IMR-90 (cell line): ENCODE measurements around the gene PPM1A. TPM values are rescaled to one million over a fixed set of nuclear protein-coding genes. Genes with fewer than 3 reads are reported as not detected.

ENCODE experiments used
- ATAC-seq: fragments of 200-7000 bp; cut with Tn5 transposase; 2 replicates; pipeline ENCODE4 v1.9.1; 2020; ENCODE audit warnings: low read depth, mild to moderate bottlenecking, moderate library complexity
- BruUV-seq: library from RNA; stranded (reverse); fragments of 400-500 nt; replicated peaks from 2 replicates; lab custom pipeline; 2021; lab: Mats Ljungman, UMichigan
- CTCF ChIA-PET: fragments of 300-600 bp; formaldehyde crosslinking; extraction: SDS; loops from one replicate; lab custom pipeline; 2021; ENCODE audit warnings: antibody characterized with exemption; lab: Yijun Ruan, JAX
- POLR2A ChIA-PET: fragments of 300-600 bp; sonication (Branson Sonifier 250); formaldehyde crosslinking; loops from one replicate; lab custom pipeline; 2022; ENCODE audit warnings: antibody characterized with exemption; ENCODE audit not compliant: unreplicated experiment; lab: Charles Lee
- DNase-seq: peaks from one replicate; pipeline ENCODE4 v3.0.0; 2013
- H2AFZ ChIP-seq: replicated peaks from 2 replicates; pipeline ENCODE3; 2013; ENCODE audit warnings: low read length, mild to moderate bottlenecking; ENCODE audit not compliant: poor library complexity
- H2AK5ac ChIP-seq: 2 replicates; pipeline ENCODE4 v1.6.1; 2013; ENCODE audit warnings: low read depth, low read length, inconsistent platforms
- H2AK9ac ChIP-seq: replicated peaks from 2 replicates; pipeline ENCODE3; 2013; ENCODE audit warnings: mild to moderate bottlenecking, low read depth, low read length, moderate library complexity; ENCODE audit not compliant: poor library complexity
- H2BK120ac ChIP-seq: 2 replicates; pipeline ENCODE4 v1.6.1; 2013; ENCODE audit warnings: low read depth, low read length, inconsistent platforms
- H2BK15ac ChIP-seq: 3 replicates; pipeline ENCODE4 v1.6.1; 2013; ENCODE audit warnings: low read depth, low read length, inconsistent platforms
- H2BK20ac ChIP-seq: 2 replicates; pipeline ENCODE4 v1.6.1; 2013; ENCODE audit warnings: low read depth, mild to moderate bottlenecking, inconsistent platforms, low read length, moderate library complexity
- H2BK5ac ChIP-seq: 2 replicates; pipeline ENCODE4 v1.6.1; 2013; ENCODE audit warnings: mild to moderate bottlenecking, low read depth, low read length, inconsistent platforms; ENCODE audit not compliant: poor library complexity, severe bottlenecking
- H3K14ac ChIP-seq: replicated peaks from 2 replicates; pipeline ENCODE4 v1.6.1; 2013; ENCODE audit warnings: low read depth, low read length, inconsistent platforms
- H3K18ac ChIP-seq: 2 replicates; pipeline ENCODE4 v1.6.1; 2013; ENCODE audit warnings: low read depth, low read length, control low read depth
- H3K23ac ChIP-seq: 2 replicates; pipeline ENCODE4 v1.6.1; 2013; ENCODE audit warnings: low read depth, low read length, inconsistent platforms
- H3K27ac ChIP-seq: 2 replicates; pipeline ENCODE4 v1.5.1; 2013; ENCODE audit warnings: mild to moderate bottlenecking, control low read depth, low read length; ENCODE audit not compliant: insufficient read depth
- H3K27me3 ChIP-seq: 2 replicates; pipeline ENCODE4 v1.6.1; 2013; ENCODE audit warnings: low read length; ENCODE audit not compliant: control insufficient read depth, insufficient read depth
- H3K36me3 ChIP-seq: 2 replicates; pipeline ENCODE4 v1.6.1; 2013; ENCODE audit warnings: low read length, mixed read lengths; ENCODE audit not compliant: control insufficient read depth, insufficient read depth
- H3K4ac ChIP-seq: 2 replicates; pipeline ENCODE4 v1.6.1; 2013; ENCODE audit warnings: low read depth, low read length, inconsistent platforms
- H3K4me1 ChIP-seq: 2 replicates; pipeline ENCODE4 v1.6.1; 2013; ENCODE audit warnings: low read length, mixed read lengths; ENCODE audit not compliant: control insufficient read depth, insufficient read depth
- H3K4me2 ChIP-seq: 2 replicates; pipeline ENCODE4 v1.6.1; 2013; ENCODE audit warnings: low read depth, mild to moderate bottlenecking, control low read depth, low read length, moderate library complexity
- H3K4me3 ChIP-seq: 2 replicates; pipeline ENCODE4 v1.5.1; 2013; ENCODE audit warnings: low read depth, mild to moderate bottlenecking, control low read depth, low read length, moderate library complexity; ENCODE audit not compliant: insufficient read depth
- H3K56ac ChIP-seq: 2 replicates; pipeline ENCODE4 v1.6.1; 2013; ENCODE audit warnings: low read length, inconsistent platforms; ENCODE audit not compliant: insufficient read depth; ENCODE audit errors: extremely low read depth
- H3K79me1 ChIP-seq, 2 experiments: 2 replicates each; pipeline ENCODE4 v1.6.1; 2013; ENCODE audit warnings: low read length in 2 of 2, inconsistent platforms in 1 of 2, low read depth in 1 of 2
- H3K9ac ChIP-seq: 2 replicates; pipeline ENCODE4 v1.6.1; 2013; ENCODE audit warnings: low read depth, low read length, control low read depth
- H3K9me1 ChIP-seq: 2 replicates; pipeline ENCODE4 v1.6.1; 2013; ENCODE audit warnings: low read length, inconsistent platforms; ENCODE audit not compliant: insufficient read depth
- H3K9me3 ChIP-seq: 2 replicates; pipeline ENCODE4 v1.6.1; 2013; ENCODE audit warnings: low read length; ENCODE audit not compliant: control insufficient read depth, insufficient read depth
- H4K20me1 ChIP-seq: 2 replicates; pipeline ENCODE4 v1.6.1; 2013; ENCODE audit warnings: low read length, inconsistent platforms; ENCODE audit not compliant: insufficient read depth
- H4K5ac ChIP-seq: 2 replicates; pipeline ENCODE4 v1.6.1; 2013; ENCODE audit warnings: mild to moderate bottlenecking, low read depth, low read length, control low read depth
- H4K8ac ChIP-seq, 2 experiments: 2 replicates each; pipeline ENCODE4 v1.6.1; 2013; ENCODE audit warnings: low read depth in 2 of 2, low read length in 2 of 2, control low read depth in 1 of 2, inconsistent platforms in 1 of 2
- H4K91ac ChIP-seq: 2 replicates; pipeline ENCODE4 v1.6.1; 2013; ENCODE audit warnings: low read depth, low read length, inconsistent platforms; ENCODE audit not compliant: insufficient read depth
- CHD1 ChIP-seq: IDR thresholded peaks from 2 replicates; pipeline ENCODE4 v1.6.1; 2012; ENCODE audit warnings: low read depth, low read length, improper control_type of control experiment
- MXI1 ChIP-seq: IDR thresholded peaks from 2 replicates; pipeline ENCODE4 v1.6.1; 2012; ENCODE audit warnings: low read depth, mild to moderate bottlenecking, low read length, moderate library complexity, borderline replicate concordance
- RFX5 ChIP-seq: IDR thresholded peaks from 2 replicates; pipeline ENCODE4 v1.8.0; 2012; ENCODE audit warnings: low read depth, mild to moderate bottlenecking, low read length, moderate library complexity
- SMC3 ChIP-seq: fragments of 150-350 bp; IDR thresholded peaks from 2 replicates; pipeline ENCODE4 v1.6.1; 2016; ENCODE audit warnings: low read depth, mild to moderate bottlenecking, antibody characterized with exemption, low read length, moderate library complexity
- WGBS, 2 experiments: methylation state at CpG; one replicate each; pipeline versions ENCODE4 v1.1.5 to v1.1.7; 2013; ENCODE audit warnings: missing lambda C conversion rate in 2 of 2; ENCODE audit not compliant: insufficient read length in 1 of 2; ENCODE audit errors: extremely low coverage in 2 of 2; 5-methylcytosine and 5-hydroxymethylcytosine counted together
- dilution Hi-C: fragments of 300-500 bp; cut with HindIII; formaldehyde crosslinking; loops from one replicate; pipeline ENCODE4 v1.14.3; 2018; ENCODE audit warnings: low sequenced_read_pairs; ENCODE audit not compliant: unreplicated experiment
- in situ Hi-C: fragments of 300-500 bp; cut with MboI; formaldehyde crosslinking; loops from 3 replicates; pipeline ENCODE4 v1.14.3; 2019; ENCODE audit warnings: low sequenced_read_pairs, inconsistent platforms, mixed read lengths
- intact Hi-C: fragments of 100-400 bp; cut with micrococcal nuclease; formaldehyde crosslinking; loops from 2 replicates; pipeline ENCODE4 v1.10.0; 2022
- polyA plus RNA-seq, 3 experiments: library from polyadenylated mRNA; depleted of rRNA; stranded (reverse); fragments of >200 nt; gene quantifications; 2 replicates each; pipeline ENCODE4 v1.2.3, GENCODE V29; 2012; ENCODE audit warnings: low replicate concordance in 1 of 3
- total RNA-seq: library from RNA; depleted of rRNA; stranded (reverse); fragments of >200 nt; gene quantifications from 2 replicates; pipeline ENCODE4 v1.2.3, GENCODE V29; 2012

The PPM1A gene
- total and polyA plus RNA-seq, 2 of the 4 experiments (the other 2 are of a cell fraction) = 14.3 to 15.1 TPM

DNA sequence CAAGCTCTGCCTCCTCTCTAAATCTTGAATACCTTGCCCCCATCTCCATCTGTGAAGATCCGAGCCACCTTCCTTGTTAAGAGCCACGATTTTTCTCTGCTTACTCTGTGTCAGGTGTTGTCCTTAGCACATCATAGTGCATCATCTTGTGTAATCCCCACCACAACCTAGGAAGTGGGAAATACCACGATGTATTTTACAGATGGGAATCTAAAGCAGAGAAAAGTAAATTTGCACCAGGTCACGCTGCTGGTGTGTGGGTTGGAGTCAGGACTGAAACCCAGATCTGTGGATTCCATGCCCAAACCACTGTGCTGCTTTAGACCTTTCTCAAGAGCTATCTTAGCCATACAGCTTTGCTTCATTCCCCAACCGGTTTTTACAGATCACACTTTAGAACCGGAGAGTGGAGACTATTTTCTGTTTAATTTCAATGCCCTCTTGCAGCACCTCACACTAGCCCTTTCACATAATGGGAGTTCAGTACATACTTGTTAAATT, 94.6 kb downstream of the PPM1A start:
- no peak overlapping the region for H2BK120ac ChIP-seq
- H3K4me3 ChIP-seq = no peak overlapping the region
- dilution Hi-C loops = no loop called here
- 50% methylated on average over 2 of the region's 6 CpGs; no CpG with 5 or more reads in 1 of the 2 experiments for WGBS, 2 experiments
- H3K9ac ChIP-seq = no peak overlapping the region
- H3K23ac ChIP-seq = no peak overlapping the region
- no peaks in the 10 kb centered on the region; a peak in 1 of 4 replicates for H3K79me1 ChIP-seq
- H2BK15ac ChIP-seq = no peak overlapping the region
- H3K4me1 ChIP-seq = no peaks in the 10 kb centered on the region
- no peak overlapping the region for H2AK5ac ChIP-seq
- H3K27ac ChIP-seq = no peak overlapping the region
- H3K9me1 ChIP-seq = no peaks in the 10 kb centered on the region
- in situ Hi-C loops = loop anchor here (10.0 to 25.0 kb wide), 2 partner anchors 694 to 941 kb away; partner anchors contain the start of gene TMEM30B
- H4K91ac ChIP-seq = no peak overlapping the region
- no peak overlapping the region for H3K56ac ChIP-seq
- no peak overlapping the region for H2AFZ ChIP-seq
- H3K14ac ChIP-seq = no peak overlapping the region
- H3K36me3 ChIP-seq = no peaks in the 10 kb centered on the region
- no peak overlapping the region for H2AK9ac ChIP-seq
- no peaks in the 10 kb centered on the region for H4K20me1 ChIP-seq
- ATAC-seq (no peak), DNase-seq (no peak)
- no TSS peak for BruUV-seq
- peaks cover 12% of the 10 kb centered on the region for H3K27me3 ChIP-seq
- no peaks in the 10 kb centered on the region for H3K9me3 ChIP-seq
- POLR2A ChIA-PET = no interaction called here
- no peak overlapping the region for H3K4ac ChIP-seq
- no peak overlapping the region for H4K5ac ChIP-seq
- H3K4me2 ChIP-seq = no peak overlapping the region
- CTCF ChIA-PET = no interaction called here
- H2BK5ac ChIP-seq = no peak overlapping the region
- intact Hi-C loops = no loop called here
- no peak overlapping the region for H4K8ac ChIP-seq
- H3K18ac ChIP-seq = no peak overlapping the region
- no peak overlapping the region for H2BK20ac ChIP-seq
- TF ChIP-seq RFX5 = no peak
- no peak for TF ChIP-seq CHD1
- no peak for TF ChIP-seq MXI1
- no peak for TF ChIP-seq SMC3
